Transverse colon (tissue), 4 donors: ENCODE data around the gene TEX261.
"Not testable (repeated sequence)": the region's sequence is repeated elsewhere in the genome, so short reads cannot be mapped to it uniquely, and the experiment has no call there.

Source experiments
- EP300 ChIP-seq: sonication (generic); formaldehyde crosslinking; IDR thresholded peaks from one replicate; pipeline ENCODE4 v1.6.1; 2017; ENCODE audit warnings: antibody characterized with exemption, low read depth
- POLR2A ChIP-seq: fragments of 450-650 bp; IDR thresholded peaks from one replicate; pipeline ENCODE4 v1.6.1; 2016; ENCODE audit warnings: antibody characterized with exemption, mild to moderate bottlenecking, moderate library complexity
- POLR2AphosphoS5 ChIP-seq, 3 donors: sonication (generic); formaldehyde crosslinking; IDR thresholded peaks; one replicate each; pipeline ENCODE4 v1.6.1; 2016; ENCODE audit warnings: antibody characterized with exemption in 3 of 3
- TF ChIP-seq, protein P1 (sequence below), 5 experiments: fragments of 200-600 bp in 3 of 5; fragments of 450-650 bp in 2 of 5; sonication (generic) in 3 of 5; IDR thresholded peaks; 1 replicate in 2 of 5; 2 replicates in 3 of 5; pipeline ENCODE4 v1.5.1; 2016 to 2017; ENCODE audit warnings: antibody characterized with exemption in 5 of 5, inconsistent platforms in 3 of 5, mild to moderate bottlenecking in 2 of 5, moderate library complexity in 1 of 5

DNA sequence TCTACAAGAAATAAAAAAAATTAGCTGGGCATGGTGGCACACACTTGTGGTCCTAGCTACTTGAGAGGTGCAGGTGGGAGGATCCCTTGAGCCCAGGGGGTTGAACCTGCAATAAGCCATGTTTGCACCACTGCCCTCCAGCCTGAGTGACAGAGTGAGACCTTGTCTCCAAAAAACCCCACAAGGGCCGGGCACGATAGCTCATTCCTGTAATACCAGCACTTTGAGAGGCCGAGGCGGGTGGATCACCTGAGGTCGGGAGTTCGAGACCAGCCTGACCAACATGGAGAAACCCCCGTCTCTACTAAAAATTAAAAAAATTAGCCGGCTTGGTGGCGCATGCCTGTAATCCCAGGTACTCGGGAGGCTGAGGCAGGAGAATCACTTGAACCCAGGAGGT lies 5.3 kb upstream of the TEX261 start:
- TF ChIP-seq, protein P1, sequence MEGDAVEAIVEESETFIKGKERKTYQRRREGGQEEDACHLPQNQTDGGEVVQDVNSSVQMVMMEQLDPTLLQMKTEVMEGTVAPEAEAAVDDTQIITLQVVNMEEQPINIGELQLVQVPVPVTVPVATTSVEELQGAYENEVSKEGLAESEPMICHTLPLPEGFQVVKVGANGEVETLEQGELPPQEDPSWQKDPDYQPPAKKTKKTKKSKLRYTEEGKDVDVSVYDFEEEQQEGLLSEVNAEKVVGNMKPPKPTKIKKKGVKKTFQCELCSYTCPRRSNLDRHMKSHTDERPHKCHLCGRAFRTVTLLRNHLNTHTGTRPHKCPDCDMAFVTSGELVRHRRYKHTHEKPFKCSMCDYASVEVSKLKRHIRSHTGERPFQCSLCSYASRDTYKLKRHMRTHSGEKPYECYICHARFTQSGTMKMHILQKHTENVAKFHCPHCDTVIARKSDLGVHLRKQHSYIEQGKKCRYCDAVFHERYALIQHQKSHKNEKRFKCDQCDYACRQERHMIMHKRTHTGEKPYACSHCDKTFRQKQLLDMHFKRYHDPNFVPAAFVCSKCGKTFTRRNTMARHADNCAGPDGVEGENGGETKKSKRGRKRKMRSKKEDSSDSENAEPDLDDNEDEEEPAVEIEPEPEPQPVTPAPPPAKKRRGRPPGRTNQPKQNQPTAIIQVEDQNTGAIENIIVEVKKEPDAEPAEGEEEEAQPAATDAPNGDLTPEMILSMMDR (IDR thresholded peaks at IDR 0.05), result not testable (repeated sequence)
- not testable (repeated sequence) for TF ChIP-seq POLR2A; POLR2AphosphoS5 (IDR thresholded peaks at IDR 0.05); EP300
